ENCODE data around the gene GMPPB.
"Not testable (repeated sequence)": the region's sequence is repeated elsewhere in the genome, so short reads cannot be mapped to it uniquely, and the experiment has no call there.

GMPPB gene

GRCh38 chr3:49701388-49702077, 22.2 kb downstream of the GMPPB start:
- H3K9me3 Mint-ChIP-seq: no peaks in the 10 kb centered on the region
- H3K27ac Mint-ChIP-seq: no peak overlapping the region
- no peaks in the 10 kb centered on the region for H3K27me3 Mint-ChIP-seq
- H3K4me1 Mint-ChIP-seq (ENCODE audit: low read depth): peaks cover 5% of the 10 kb centered on the region
- intact Hi-C loops (cut with micrococcal nuclease): no loop called here
- peaks cover 100% of the 10 kb centered on the region for H3K36me3 Mint-ChIP-seq (ENCODE audit: low read depth)
- H3K4me3 Mint-ChIP-seq: no peak overlapping the region

DNA sequence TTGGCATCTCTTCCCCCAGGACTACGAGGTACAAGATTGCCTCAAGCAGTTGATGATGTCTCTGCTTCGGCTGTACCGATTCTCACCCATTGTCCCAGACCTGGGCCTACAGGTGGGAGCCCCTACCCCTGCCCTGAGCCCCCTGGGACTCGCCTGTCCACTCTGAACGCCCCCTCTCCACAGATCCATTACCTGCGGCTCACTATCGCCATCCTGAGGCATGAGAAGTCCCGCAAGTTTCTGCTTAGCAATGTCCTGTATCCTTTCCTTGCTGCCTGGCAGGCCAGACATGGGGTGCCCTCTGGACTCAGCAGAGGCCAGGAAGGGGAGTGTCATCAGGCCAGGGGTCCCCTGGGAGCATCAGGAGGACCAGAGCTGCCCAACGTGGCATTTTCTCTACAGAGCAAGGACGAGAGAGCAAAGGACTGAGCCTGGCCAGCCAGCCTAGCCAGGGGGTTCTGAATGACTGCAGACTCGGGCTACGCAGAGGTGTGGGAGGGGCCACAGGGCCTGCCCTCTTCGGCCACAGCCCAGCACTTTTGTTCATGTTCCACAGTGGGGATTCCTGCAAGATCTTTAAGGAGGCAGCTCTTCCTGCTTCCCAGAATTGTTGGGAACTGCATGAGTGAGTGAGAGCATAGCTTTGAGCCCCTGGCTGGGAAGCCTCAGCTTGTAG, 23.2 kb downstream of the GMPPB start:
- Mint-ChIP-seq H3K27me3 (no peaks in the 10 kb centered on the region), H3K27ac (no peak overlapping the region), H3K36me3 (ENCODE audit: low read depth) (peaks cover 93% of the 10 kb centered on the region), H3K4me3 (no peak overlapping the region), H3K9me3 (no peaks in the 10 kb centered on the region), H3K4me1 (ENCODE audit: low read depth) (peaks cover 5% of the 10 kb centered on the region)
- intact Hi-C loops (cut with micrococcal nuclease): no loop called here

DNA sequence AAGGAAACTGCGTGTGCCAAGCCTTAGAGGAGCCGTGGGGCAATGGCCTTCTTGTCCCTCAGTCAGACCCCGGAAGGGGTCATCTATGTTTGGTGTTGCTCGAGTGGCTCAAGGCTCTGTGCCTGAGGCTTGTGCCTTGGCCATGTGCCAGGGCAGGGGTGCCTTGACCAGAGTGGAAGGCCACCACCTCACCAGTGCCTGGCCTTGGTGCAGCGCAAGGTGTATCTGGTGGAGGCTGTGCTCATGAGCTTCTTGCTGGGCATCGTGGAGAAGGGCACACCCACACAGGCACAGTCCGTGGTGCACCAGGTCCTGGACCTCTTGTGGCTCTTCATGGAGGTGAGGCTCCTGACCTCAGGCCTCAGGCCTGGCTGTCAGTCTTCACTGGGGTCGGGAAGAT, 23.7 kb downstream of the GMPPB start:
- peaks cover 91% of the 10 kb centered on the region for H3K36me3 Mint-ChIP-seq (ENCODE audit: low read depth)
- intact Hi-C loops (cut with micrococcal nuclease): no loop called here
- no peak overlapping the region for H3K4me3 Mint-ChIP-seq
- H3K27me3 Mint-ChIP-seq: no peaks in the 10 kb centered on the region
- H3K4me1 Mint-ChIP-seq (ENCODE audit: low read depth): peaks cover 5% of the 10 kb centered on the region
- H3K27ac Mint-ChIP-seq: no peak overlapping the region
- no peaks in the 10 kb centered on the region for H3K9me3 Mint-ChIP-seq

DNA sequence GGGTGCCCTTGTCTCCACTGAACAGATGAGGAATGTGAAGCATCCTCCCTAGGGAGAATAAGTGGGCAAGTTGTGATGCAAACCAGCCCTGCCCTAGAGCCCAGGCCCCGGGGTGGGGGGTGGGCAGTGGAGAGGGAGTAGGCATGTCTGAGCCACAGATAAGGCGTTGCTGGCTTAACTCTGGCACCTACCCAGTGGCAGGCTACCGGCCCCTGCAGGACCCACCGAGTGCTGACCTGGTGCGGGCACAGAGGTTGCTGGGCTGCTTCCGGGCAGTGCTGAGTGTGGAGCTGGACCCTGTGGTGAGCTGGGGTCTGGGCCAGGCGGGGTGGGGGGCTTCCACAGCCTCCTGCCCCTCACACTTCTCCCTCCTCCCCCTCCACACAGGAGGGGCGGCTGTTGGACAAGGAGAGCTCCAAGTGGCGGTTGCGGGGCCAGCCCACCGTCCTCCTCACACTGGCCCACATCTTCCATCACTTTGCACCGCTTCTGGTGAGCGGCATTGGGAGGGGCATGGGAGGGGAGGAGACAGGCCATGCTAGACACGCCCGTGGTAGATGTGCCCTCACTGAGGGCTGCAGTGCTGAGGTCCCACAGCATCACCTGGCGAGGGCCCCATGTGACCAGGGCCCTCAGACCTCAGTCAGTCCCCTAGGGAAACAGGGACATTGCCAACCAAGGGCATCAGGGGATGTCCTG, 24.3 kb downstream of the GMPPB start:
- intact Hi-C loops (cut with micrococcal nuclease): no loop called here
- Mint-ChIP-seq H3K36me3 (ENCODE audit: low read depth) (peaks cover 89% of the 10 kb centered on the region), H3K9me3 (no peaks in the 10 kb centered on the region), H3K27ac (no peak overlapping the region), H3K4me1 (ENCODE audit: low read depth) (peaks cover 5% of the 10 kb centered on the region), H3K27me3 (no peaks in the 10 kb centered on the region), H3K4me3 (no peak overlapping the region)

- H3K4me3 Mint-ChIP-seq; H3K9me3 Mint-ChIP-seq; H3K27me3 Mint-ChIP-seq; H3K27ac Mint-ChIP-seq; intact Hi-C loops (cut with micrococcal nuclease): not testable (repeated sequence)
- peaks cover 58% of the 10 kb centered on the region for H3K36me3 Mint-ChIP-seq (ENCODE audit: low read depth)
- peaks cover 13% of the 10 kb centered on the region for H3K4me1 Mint-ChIP-seq (ENCODE audit: low read depth)
These were observed 28.3 kb downstream of the GMPPB start for GRCh38 chr3:49695350-49696015.

DNA sequence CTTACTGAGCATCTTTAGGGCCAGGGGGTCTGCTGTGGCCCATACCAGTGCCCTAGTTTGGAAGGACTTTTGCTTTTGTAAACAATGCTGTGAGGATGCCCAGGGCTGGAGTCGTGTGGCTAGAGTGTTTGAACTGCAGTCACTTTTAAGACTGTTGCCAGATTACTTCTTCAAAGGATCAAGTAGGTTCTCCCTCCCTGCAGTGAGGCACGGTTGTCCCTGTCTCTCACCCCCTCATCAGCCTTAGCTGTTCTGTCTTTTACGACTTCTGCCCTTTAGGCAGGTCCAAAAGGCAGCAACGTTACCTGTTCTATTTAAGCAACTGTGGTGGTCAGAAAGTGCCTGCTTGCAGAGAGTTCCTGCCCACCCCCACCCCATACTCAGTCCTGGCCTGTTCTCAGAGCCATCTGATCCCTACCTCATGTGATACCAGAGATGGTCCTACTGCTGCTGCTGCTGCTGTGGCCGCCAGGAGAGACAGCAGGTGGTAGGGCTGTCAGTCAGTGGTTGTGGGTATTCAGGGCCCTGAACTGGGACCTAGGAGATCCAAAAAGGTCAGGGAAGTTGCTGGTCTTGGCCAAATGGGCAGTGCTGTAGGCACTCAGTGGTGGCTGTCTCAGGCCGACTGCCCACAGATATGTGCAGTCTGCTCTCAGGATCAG, 29.2 kb downstream of the GMPPB start:
- H3K4me3 Mint-ChIP-seq; H3K27ac Mint-ChIP-seq; H3K27me3 Mint-ChIP-seq; intact Hi-C loops (cut with micrococcal nuclease); H3K9me3 Mint-ChIP-seq: not testable (repeated sequence)
- peaks cover 22% of the 10 kb centered on the region for H3K4me1 Mint-ChIP-seq (ENCODE audit: low read depth)
- H3K36me3 Mint-ChIP-seq (ENCODE audit: low read depth): peaks cover 52% of the 10 kb centered on the region

GRCh38 chr3:49691481-49691880, 32.3 kb downstream of the GMPPB start:
- H3K4me3 Mint-ChIP-seq; intact Hi-C loops (cut with micrococcal nuclease); H3K27ac Mint-ChIP-seq; H3K9me3 Mint-ChIP-seq: not testable (repeated sequence)
- H3K4me1 Mint-ChIP-seq (ENCODE audit: low read depth): peaks cover 32% of the 10 kb centered on the region
- peaks cover 30% of the 10 kb centered on the region for H3K36me3 Mint-ChIP-seq (ENCODE audit: low read depth)
- H3K27me3 Mint-ChIP-seq: peaks cover 12% of the 10 kb centered on the region

DNA sequence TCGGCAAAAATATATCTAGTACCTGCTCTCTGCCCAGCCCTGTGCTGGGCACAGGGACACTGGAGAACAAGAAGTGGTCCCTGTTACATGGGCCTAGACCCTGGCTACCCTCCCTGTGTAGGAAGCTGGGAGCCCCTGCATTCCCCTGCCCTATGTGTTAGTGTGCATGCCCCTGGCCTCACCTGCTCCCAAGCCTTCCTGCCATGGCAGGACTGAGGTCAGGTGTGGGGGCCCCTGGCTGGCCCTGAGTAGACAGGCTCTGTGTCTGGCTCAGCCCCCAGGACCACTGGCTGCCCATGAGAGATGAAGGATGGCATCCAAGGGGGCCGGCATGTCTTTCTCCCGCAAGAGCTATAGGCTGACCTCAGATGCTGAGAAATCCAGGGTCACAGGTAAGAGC, 32.9 kb downstream of the GMPPB start:
- Mint-ChIP-seq H3K4me1 (ENCODE audit: low read depth) (peaks cover 38% of the 10 kb centered on the region), H3K36me3 (ENCODE audit: low read depth) (peaks cover 28% of the 10 kb centered on the region), H3K27me3 (peaks cover 17% of the 10 kb centered on the region)
- H3K4me3 Mint-ChIP-seq; intact Hi-C loops (cut with micrococcal nuclease); H3K27ac Mint-ChIP-seq; H3K9me3 Mint-ChIP-seq: not testable (repeated sequence)

GRCh38 chr3:49689908-49690624, 33.7 kb downstream of the GMPPB start:
- Mint-ChIP-seq H3K36me3 (ENCODE audit: low read depth) (peaks cover 28% of the 10 kb centered on the region), H3K4me3 (peak overlapping the region; percentile 100), H3K27ac (peak overlapping the region; percentile 90), H3K27me3 (peaks cover 25% of the 10 kb centered on the region), H3K4me1 (ENCODE audit: low read depth) (peaks cover 40% of the 10 kb centered on the region)
- H3K9me3 Mint-ChIP-seq; intact Hi-C loops (cut with micrococcal nuclease): not testable (repeated sequence)

DNA sequence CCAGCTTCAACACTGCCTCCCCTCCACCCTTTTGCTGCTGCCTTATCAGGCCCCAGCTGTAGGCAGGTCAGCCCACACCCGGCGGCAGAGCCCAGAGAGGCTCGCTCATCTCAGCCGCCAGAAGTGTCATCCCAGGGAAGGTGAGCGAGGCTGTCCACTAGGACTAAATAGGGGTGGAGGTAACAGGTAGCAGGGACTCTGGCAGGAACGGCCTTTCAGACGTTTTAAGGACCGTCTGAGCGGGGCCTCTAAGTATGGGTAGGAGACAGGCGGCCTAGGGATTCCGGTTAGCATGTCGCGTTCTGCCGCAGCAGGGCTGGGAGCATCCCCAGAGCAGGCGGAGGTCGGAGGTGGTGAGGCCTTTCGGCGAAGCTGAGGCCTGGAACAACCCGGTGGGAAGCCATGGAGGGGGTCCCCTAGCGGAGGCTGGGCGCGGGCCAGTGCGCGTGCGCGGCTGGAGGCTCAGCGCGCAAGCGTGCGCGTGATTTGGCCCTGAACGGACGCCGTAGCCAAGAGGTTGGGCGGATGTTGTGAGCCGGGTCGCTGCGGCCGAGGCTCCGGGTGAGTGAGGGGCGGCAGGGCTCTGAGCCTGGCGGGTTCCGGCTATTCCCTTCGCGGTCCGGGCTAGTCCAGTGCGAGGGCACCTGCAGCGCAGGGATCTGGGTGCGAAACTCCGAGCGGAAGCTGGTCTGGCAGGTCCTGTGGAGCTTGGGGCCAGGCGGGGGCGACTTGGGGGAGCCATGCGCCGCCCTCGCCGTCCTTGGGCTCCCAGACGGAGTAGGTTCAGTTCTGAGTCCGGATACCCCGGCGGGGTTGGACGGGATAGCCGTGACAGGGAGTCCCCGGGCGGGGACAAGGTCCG, 34.5 kb downstream of the GMPPB start, which contains the start of the genes MST1 and RNF123:
Gene MST1, minus strand, starts transcription at position 429 of the 862 bp plus-strand sequence. CDS start 783 bp downstream, outside the sequence.
Gene RNF123, plus strand, starts transcription at position 512 of the 862 bp plus-strand sequence. CDS start 1,609 bp downstream, outside the sequence.
- peaks cover 40% of the 10 kb centered on the region for H3K4me1 Mint-ChIP-seq (ENCODE audit: low read depth)
- intact Hi-C loops (cut with micrococcal nuclease): no loop called here

GRCh38 chr3:49688338-49689045, 35.3 kb downstream of the GMPPB start:
- H3K9me3 Mint-ChIP-seq; intact Hi-C loops (cut with micrococcal nuclease): not testable (repeated sequence)
- peaks cover 40% of the 10 kb centered on the region for H3K4me1 Mint-ChIP-seq (ENCODE audit: low read depth)
- H3K4me3 Mint-ChIP-seq: peak overlapping the region; percentile 100
- H3K27me3 Mint-ChIP-seq: peaks cover 36% of the 10 kb centered on the region
- peak overlapping the region; percentile 90 for H3K27ac Mint-ChIP-seq
- peaks cover 32% of the 10 kb centered on the region for H3K36me3 Mint-ChIP-seq (ENCODE audit: low read depth)

More for the DNA sequence above, 34.5 kb downstream of the GMPPB start, which contains the start of the genes MST1 and RNF123:
- Mint-ChIP-seq H3K9me3 (no peaks in the 10 kb centered on the region), H3K27ac (peak within 1 kb of the TSS; percentile 90), H3K4me3 (peak within 1 kb of the TSS; percentile 100), H3K27me3 (peaks cover 32% of the 10 kb centered on the region), H3K36me3 (ENCODE audit: low read depth) (peaks cover 31% of the 10 kb centered on the region)

DNA sequence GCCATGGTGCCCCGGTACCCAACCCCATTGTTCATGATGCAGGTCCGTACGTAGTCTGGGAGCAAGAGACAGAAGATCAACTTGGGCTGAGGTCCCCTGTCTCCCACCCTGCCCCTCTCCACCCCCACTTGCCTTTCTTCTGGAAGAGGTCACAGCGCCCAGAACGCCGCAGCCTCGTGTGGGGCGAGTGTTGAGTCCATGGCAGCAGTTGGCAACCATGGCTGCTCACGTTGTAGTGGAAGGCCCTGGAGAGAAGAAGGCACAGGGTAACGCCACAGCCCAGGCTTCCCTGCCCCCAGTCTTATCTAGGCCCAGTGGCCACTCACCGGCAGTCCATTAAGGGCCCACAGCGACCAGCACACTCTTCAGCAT, 36.3 kb downstream of the GMPPB start:
- peaks cover 36% of the 10 kb centered on the region for H3K27me3 Mint-ChIP-seq
- H3K9me3 Mint-ChIP-seq; H3K4me3 Mint-ChIP-seq; H3K27ac Mint-ChIP-seq; intact Hi-C loops (cut with micrococcal nuclease): not testable (repeated sequence)
- peaks cover 43% of the 10 kb centered on the region for H3K36me3 Mint-ChIP-seq (ENCODE audit: low read depth)
- peaks cover 40% of the 10 kb centered on the region for H3K4me1 Mint-ChIP-seq (ENCODE audit: low read depth)

Measured in dendritic cell treated with granulocyte-macrophage colony-stimulating factor and Interleukin-4, amounts not matched to agents 40 ng/mL and 50 ng/mL, for 4 days (primary cell).